ENCODE results near the gene LRRC10B. TPM values are rescaled to one million over a fixed set of nuclear protein-coding genes. Genes with fewer than 3 reads are reported as not detected.

LRRC10B gene
- total and polyA plus RNA-seq, 2 of the 8 experiments (the other 6 are each of a cell fraction or from before 2014, with no cell fraction given): 0.47 to 0.71 TPM

DNA sequence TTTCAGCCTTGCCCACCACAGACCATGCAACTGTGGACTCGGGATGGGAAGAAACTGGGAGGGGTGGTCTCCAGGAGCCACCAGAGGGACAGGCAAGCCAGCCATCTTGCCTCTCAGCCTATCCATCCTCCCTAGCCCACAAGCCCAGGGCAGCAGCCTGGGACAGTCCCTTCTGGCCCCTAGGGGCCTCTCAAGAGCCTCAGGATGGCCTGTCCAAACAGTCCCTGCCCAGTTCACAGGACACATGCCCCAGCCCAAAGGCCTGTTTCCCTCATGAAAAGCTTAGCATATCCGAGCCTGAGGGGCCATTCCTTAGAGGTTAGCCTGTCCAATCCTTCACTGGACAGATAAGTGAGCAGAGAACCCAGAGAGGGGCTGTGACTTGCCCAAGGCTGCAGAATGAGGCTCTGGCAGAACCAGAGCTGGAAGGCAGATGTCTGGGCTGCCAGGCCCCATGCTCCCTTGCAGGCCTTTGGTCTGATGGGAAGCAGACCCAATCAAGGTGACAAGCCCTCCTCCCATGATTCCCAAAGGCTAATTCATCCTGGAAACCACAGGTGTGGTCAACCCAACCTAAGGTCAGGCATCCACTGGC, 28.2 kb downstream of the LRRC10B start:
- Histone ChIP-seq H3K14ac (ENCODE audit: insufficient read length) (no peak overlapping the region), H4K5ac (ENCODE audit: insufficient read length, low read depth, low read length) (no peak overlapping the region), H3K27ac (ENCODE audit: low read depth, low read length) (no peak overlapping the region), H2BK20ac (ENCODE audit: low read length) (no peak overlapping the region), H2BK5ac (ENCODE audit: low read depth, low read length) (no peak overlapping the region; the same call in 1 of the 2 replicates), H2BK15ac (ENCODE audit: low read length) (0 out of 2 replicates have a peak overlapping the region, but pooled peaks have one; percentile 12), H4K8ac (ENCODE audit: extremely low read depth, insufficient read depth, low read length) (no peak overlapping the region), H2AFZ (ENCODE audit: low read length) (no peak overlapping the region), H3K56ac (replicated peaks; ENCODE audit: insufficient read length, low read depth, low read length) (no peak overlapping the region), H3K27me3 (replicated peaks in 1 of 4; ENCODE audit: control insufficient read depth in 3 of 4, extremely low read depth in 1 of 4, insufficient read depth in 3 of 4, low read length in 3 of 4) (no peaks in the 10 kb centered on the region; a peak in 1 of 7 replicates), H3K79me2 (ENCODE audit: control insufficient read depth in 1 of 2, insufficient read depth in 2 of 2, low read length in 2 of 2) (no peaks in the 10 kb centered on the region), H3K4me1 (replicated peaks in 1 of 4; ENCODE audit: control insufficient read depth in 3 of 4, insufficient read depth in 4 of 4, low read length in 3 of 4) (peaks cover 3 to 23% (median 11%) of the 10 kb centered on the region in 4 experiments), H3K23ac (ENCODE audit: insufficient read length) (no peak overlapping the region), H3K4me3 (ENCODE audit: extremely low read depth in 1 of 4, insufficient read depth in 2 of 4, low read depth in 3 of 4, low read length in 4 of 4) (no peak overlapping the region), H2BK12ac (ENCODE audit: low read depth, low read length) (no peak overlapping the region), H3K18ac (ENCODE audit: extremely low read depth, low read length) (0 out of 2 replicates have a peak overlapping the region, but pooled peaks have one; percentile 4), H3K36me3 (ENCODE audit: control insufficient read depth in 2 of 4, insufficient read depth in 4 of 4, low read length in 3 of 4) (no peaks in the 10 kb centered on the region), H3K4me2 (ENCODE audit: insufficient read depth in 1 of 2, low read depth in 2 of 2, low read length in 2 of 2) (no peak overlapping the region), H3K9me3 (ENCODE audit: insufficient read depth in 2 of 2, low read depth in 1 of 2, low read length in 1 of 2) (no peaks in the 10 kb centered on the region), H4K91ac (replicated peaks; ENCODE audit: insufficient read length, low read length) (no peak overlapping the region), H4K20me1 (replicated peaks in 1 of 2; ENCODE audit: control insufficient read depth in 1 of 2, insufficient read depth in 2 of 2, low read length in 2 of 2) (peaks cover 0 to 1% of the 10 kb centered on the region in 2 experiments), H3K9ac (replicated peaks in 1 of 4; ENCODE audit: extremely low read depth in 1 of 4, low read depth in 3 of 4, low read length in 3 of 4) (no peak overlapping the region), H3K23me2 (ENCODE audit: low read depth, low read length) (no peaks in the 10 kb centered on the region), H2AK5ac (ENCODE audit: low read depth, low read length) (no peak overlapping the region), H2BK120ac (replicated peaks; ENCODE audit: low read depth, low read length) (no peak overlapping the region), H3K4ac (replicated peaks; ENCODE audit: insufficient read length, low read depth, low read length) (no peak overlapping the region), H3K79me1 (ENCODE audit: low read depth, low read length) (no peaks in the 10 kb centered on the region)
- TF ChIP-seq ATF2 (IDR thresholded peaks at IDR 0.05; ENCODE audit: low read length) (no peak), RAD21 (IDR thresholded peaks at IDR 0.05 in 1 of 2, conservative IDR thresholded peaks at IDR 0.05 in 1 of 2; ENCODE audit: low read depth in 2 of 2, low read length in 2 of 2) (peak; percentile 9 to 32; a peak in 2 of 4 replicates), YY1 (IDR thresholded peaks at IDR 0.05; ENCODE audit: low read depth, low read length) (0 out of 2 replicates have a peak, but pooled peaks have one; percentile 29)
- TF ChIP-seq, protein P1, sequence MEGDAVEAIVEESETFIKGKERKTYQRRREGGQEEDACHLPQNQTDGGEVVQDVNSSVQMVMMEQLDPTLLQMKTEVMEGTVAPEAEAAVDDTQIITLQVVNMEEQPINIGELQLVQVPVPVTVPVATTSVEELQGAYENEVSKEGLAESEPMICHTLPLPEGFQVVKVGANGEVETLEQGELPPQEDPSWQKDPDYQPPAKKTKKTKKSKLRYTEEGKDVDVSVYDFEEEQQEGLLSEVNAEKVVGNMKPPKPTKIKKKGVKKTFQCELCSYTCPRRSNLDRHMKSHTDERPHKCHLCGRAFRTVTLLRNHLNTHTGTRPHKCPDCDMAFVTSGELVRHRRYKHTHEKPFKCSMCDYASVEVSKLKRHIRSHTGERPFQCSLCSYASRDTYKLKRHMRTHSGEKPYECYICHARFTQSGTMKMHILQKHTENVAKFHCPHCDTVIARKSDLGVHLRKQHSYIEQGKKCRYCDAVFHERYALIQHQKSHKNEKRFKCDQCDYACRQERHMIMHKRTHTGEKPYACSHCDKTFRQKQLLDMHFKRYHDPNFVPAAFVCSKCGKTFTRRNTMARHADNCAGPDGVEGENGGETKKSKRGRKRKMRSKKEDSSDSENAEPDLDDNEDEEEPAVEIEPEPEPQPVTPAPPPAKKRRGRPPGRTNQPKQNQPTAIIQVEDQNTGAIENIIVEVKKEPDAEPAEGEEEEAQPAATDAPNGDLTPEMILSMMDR (IDR thresholded peaks at IDR 0.05; ENCODE audit: control extremely low read depth in 1 of 3, insufficient read depth in 1 of 3, low read depth in 1 of 3, low read length in 3 of 3): peak in 2 of 3 experiments; percentile 30 to 34; a peak in 3 of 4 replicates
- 68% methylated on average over 2 of the region's 2 CpGs; no CpG with 5 or more reads in 1 of the 2 experiments for WGBS, 2 experiments (ENCODE audit: extremely low coverage in 1 of 2, insufficient coverage in 1 of 2, insufficient read length in 1 of 2, insufficient replicate concordance in 2 of 2, low coverage in 1 of 2, low lambda C conversion rate in 2 of 2, missing lambda C conversion rate in 1 of 2)
- CTCF ChIA-PET (ENCODE audit: partially characterized antibody): interaction anchor here (0.6 to 40.4 kb wide), 15 partner anchors 9 to 158 kb away, joined by 3 to 2106 read pairs (median 5); a partner anchor contains a TSS
- POLR2A ChIA-PET (ENCODE audit: partially characterized antibody): interaction anchor here (1.2 to 1.3 kb wide), 2 partner anchors 11 to 90 kb away, joined by 3 to 4 read pairs; no protein-coding TSS in a partner anchor
- FAIRE-seq (no peak), DNase-seq (ENCODE audit: low read depth in 1 of 2, low spot score in 2 of 2) (no peak)
